Upper lobe of right lung (tissue), 1 donor: Measurements from ENCODE around the gene CLEC18B. TPM values are rescaled to one million over a fixed set of nuclear protein-coding genes. Genes with fewer than 3 reads are reported as not detected.

ENCODE experiments used
- ATAC-seq: fragments of 200-7000 bp; cut with Tn5 transposase; one replicate; pipeline ENCODE4 v1.9.1; 2020; ENCODE audit warnings: mild to moderate bottlenecking, moderate library complexity
- DNase-seq: peaks from one replicate; pipeline ENCODE4 v3.0.0-alpha.2; 2020
- H3K27ac ChIP-seq: fragments of 200-600 bp; one replicate; pipeline ENCODE4 v1.8.0; 2022
- H3K27me3 ChIP-seq: fragments of 200-600 bp; one replicate; pipeline ENCODE4 v1.8.0; 2022; ENCODE audit warnings: mild to moderate bottlenecking
- H3K36me3 ChIP-seq: fragments of 200-600 bp; one replicate; pipeline ENCODE4 v1.8.0; 2022
- H3K4me1 ChIP-seq: fragments of 200-600 bp; one replicate; pipeline ENCODE4 v1.8.0; 2022
- H3K4me3 ChIP-seq: fragments of 200-600 bp; one replicate; pipeline ENCODE4 v1.8.0; 2022; ENCODE audit warnings: mild to moderate bottlenecking
- H3K9me3 ChIP-seq: fragments of 200-600 bp; one replicate; pipeline ENCODE4 v1.8.0; 2022
- intact Hi-C: fragments of 100-400 bp; cut with DNase I; formaldehyde crosslinking; loops from one replicate; pipeline ENCODE4 v1.11.0; 2022
- total RNA-seq: library from RNA; stranded (reverse); fragmentation: NEBNext Ultra II Directional; extraction: Animal tissue kit (Norgen Biotek cat#: 25700); gene quantifications from one replicate; pipeline ENCODE4 v1.2.1, GENCODE V29; 2021
- TF ChIP-seq, protein P1 (sequence below): fragments of 200-600 bp; IDR thresholded peaks from one replicate; pipeline ENCODE4 v1.8.0; 2022; ENCODE audit warnings: antibody characterized with exemption
- donor health status: DM: no; HTN: yes; CAD: no; lungs with severe emphysema.

CLEC18B gene
- total RNA-seq, 1 donor from 2014 or later = not detected

DNA sequence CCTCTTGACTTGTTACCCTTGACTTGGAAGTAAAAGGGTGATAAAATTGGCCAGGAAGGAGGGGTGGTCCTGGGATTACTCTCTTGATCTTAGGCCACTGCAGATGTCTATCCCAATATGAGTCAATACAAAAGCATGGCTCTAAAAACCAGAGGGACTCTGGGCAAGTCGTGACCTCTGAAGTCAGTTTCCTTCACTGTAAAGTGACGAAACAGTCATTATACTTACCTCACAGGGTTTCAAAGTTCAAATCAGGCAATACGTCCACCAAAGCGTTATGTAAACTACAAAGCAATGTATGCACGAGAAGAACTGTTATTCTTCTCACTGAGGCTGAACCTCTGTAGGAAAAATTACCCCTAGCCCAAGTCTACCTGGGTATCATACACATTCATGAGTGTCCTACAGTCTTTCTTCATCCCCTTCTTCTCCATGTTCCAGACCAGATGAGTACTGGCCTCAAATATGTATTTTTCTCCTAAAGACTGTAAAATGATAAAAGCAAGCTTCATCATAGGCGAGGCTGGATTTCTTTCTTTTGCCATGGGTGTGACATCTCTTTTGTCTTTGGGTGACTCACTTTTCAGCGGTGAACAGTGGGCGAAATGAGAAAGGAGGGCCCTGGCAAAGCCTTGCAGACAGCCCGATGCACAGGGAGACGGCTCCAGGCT lies 34.5 kb upstream of the CLEC18B start:
- Histone ChIP-seq H3K9me3 (no peaks in the 10 kb centered on the region), H3K4me1 (no peaks in the 10 kb centered on the region), H3K27ac (no peak overlapping the region), H3K4me3 (no peak overlapping the region), H3K36me3 (peaks cover 80% of the 10 kb centered on the region), H3K27me3 (no peaks in the 10 kb centered on the region)
- TF ChIP-seq, protein P1, sequence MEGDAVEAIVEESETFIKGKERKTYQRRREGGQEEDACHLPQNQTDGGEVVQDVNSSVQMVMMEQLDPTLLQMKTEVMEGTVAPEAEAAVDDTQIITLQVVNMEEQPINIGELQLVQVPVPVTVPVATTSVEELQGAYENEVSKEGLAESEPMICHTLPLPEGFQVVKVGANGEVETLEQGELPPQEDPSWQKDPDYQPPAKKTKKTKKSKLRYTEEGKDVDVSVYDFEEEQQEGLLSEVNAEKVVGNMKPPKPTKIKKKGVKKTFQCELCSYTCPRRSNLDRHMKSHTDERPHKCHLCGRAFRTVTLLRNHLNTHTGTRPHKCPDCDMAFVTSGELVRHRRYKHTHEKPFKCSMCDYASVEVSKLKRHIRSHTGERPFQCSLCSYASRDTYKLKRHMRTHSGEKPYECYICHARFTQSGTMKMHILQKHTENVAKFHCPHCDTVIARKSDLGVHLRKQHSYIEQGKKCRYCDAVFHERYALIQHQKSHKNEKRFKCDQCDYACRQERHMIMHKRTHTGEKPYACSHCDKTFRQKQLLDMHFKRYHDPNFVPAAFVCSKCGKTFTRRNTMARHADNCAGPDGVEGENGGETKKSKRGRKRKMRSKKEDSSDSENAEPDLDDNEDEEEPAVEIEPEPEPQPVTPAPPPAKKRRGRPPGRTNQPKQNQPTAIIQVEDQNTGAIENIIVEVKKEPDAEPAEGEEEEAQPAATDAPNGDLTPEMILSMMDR = no peak
- DNase-seq = no peak
- no peak for ATAC-seq
- intact Hi-C loops = no loop called here

DNA sequence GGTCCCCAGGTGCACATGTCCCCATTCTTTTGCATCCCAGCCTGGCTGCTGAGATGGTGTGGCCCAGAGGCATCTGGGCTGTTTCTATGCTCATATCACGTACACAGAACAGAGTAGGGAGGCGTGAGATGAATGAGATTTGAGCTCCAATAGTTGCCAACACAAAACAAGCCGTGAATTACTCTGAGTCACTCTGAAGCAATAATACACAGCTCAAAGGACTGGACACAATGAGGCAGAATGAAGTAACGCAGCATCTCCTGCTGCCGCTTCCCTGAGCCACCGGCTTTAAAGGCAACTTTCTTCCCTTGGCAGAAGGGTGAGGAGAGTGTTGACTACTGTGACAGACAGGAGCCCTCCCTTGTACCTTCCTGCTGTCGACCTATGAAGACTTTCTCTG lies 33.9 kb upstream of the CLEC18B start:
- H3K27me3 ChIP-seq = no peaks in the 10 kb centered on the region
- peaks cover 82% of the 10 kb centered on the region for H3K36me3 ChIP-seq
- no peak for ATAC-seq
- DNase-seq = no peak
- H3K9me3 ChIP-seq = no peaks in the 10 kb centered on the region
- TF ChIP-seq, protein P1 = no peak
- H3K4me1 ChIP-seq = no peaks in the 10 kb centered on the region
- intact Hi-C loops = no loop called here
- H3K4me3 ChIP-seq = no peak overlapping the region
- H3K27ac ChIP-seq = no peak overlapping the region

DNA sequence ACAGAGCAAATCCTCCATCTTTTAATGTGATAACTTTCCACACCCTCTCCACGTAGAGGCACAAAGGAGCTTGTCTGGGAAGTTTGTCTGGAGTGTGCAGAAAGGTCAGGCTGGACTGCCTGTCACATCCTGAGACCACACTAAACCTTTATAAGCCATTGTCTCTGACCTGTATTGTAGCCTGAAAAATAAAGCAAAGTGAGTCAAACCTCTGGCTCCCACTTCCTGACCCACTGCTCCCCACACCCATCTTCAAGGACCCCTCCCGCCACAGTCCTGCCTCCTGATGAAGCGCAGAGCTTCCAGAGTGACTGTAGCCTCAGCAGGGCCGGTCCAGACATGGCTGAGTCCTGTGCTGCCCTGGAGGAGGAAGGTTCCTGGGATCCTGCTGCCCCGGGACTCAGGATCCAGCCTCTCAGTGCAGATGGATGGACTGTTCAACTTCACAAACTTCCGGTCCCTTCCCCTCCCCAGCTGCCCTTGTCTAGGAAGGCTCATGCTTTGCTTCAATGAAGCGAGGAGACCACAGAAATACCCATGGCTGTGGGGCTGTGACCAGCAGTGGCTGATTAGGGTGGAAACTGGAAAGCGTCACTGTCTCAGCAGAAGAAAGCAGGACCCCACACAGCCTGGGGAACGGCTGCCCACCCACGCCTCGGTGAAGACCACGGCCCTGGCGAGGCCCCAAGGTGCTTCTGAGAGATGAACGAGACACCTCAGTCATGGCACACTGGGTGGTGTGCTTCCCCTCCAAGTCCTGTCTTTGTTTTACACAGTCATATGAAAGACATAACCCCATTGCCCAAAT lies 30.9 kb upstream of the CLEC18B start:
- Histone ChIP-seq H3K27me3 (no peaks in the 10 kb centered on the region), H3K9me3 (no peaks in the 10 kb centered on the region), H3K27ac (no peak overlapping the region), H3K4me1 (peaks cover 18% of the 10 kb centered on the region), H3K36me3 (peaks cover 54% of the 10 kb centered on the region), H3K4me3 (no peak overlapping the region)
- TF ChIP-seq, protein P1 = no peak
- no peak for ATAC-seq
- DNase-seq = no peak
- intact Hi-C loops = no loop called here

DNA sequence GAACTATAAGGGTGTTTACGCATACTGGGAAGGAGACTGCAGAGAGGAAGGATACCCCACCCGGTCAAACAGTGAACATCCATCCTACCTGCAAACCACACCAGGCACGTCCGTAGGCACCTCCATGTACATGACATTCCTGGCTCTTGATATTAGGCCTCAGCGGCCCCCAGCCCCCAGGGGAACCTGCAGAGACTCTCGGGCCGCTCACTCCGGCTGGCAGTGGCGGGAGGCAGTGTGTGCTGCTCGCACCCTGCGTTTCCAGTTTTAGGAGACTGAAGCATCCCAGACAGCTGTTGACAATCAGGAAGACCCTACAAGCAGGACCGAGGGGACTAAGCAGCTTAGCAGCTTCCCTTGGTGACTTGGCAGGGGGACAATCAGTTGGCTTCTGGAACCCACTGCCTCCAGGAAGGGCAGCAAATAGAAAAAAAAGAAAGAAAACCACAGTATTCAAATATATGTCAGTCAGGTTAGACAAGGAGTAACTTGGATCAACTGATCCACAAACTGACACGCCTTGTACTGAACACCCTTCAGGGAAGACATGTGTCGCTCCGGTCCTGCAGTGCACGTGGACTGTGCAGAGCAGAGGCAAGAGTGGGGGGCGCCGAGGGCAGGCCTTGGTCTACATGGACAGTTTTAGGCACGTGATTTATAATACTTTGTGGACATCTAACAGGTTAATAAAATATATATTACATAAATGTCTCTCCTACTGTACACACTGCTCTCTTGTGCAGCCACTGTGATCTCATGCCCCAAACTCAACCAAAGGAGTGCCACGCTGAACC lies 29.9 kb upstream of the CLEC18B start:
- TF ChIP-seq, protein P1 = no peak
- no peaks in the 10 kb centered on the region for H3K9me3 ChIP-seq
- H3K27ac ChIP-seq = no peak overlapping the region
- peaks cover 18% of the 10 kb centered on the region for H3K4me1 ChIP-seq
- intact Hi-C loops = no loop called here
- no peak for ATAC-seq
- H3K36me3 ChIP-seq = peaks cover 44% of the 10 kb centered on the region
- H3K27me3 ChIP-seq = no peaks in the 10 kb centered on the region
- DNase-seq = no peak
- no peak overlapping the region for H3K4me3 ChIP-seq

DNA sequence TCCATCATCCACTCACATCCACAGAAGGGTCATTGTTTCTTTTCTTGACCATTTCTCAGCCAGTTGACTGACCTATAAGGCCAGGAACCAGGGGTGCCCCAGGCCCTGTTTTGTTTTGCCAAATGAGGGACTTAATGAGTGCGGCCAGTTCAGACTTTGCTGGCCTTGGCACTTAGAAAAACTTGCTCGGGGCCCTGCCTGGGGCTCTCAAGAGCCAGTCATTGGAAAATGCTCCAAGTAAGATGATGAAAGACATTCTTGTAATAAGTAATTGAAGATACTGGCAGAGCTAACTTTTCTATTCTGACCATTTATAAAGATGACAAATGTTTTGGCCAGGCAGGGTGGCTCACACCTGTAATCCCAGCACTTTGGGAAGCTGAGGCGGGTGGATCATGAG lies 29.0 kb upstream of the CLEC18B start:
- Histone ChIP-seq H3K27me3 (no peaks in the 10 kb centered on the region), H3K4me1 (peaks cover 18% of the 10 kb centered on the region), H3K4me3 (no peak overlapping the region), H3K36me3 (peaks cover 35% of the 10 kb centered on the region), H3K9me3 (no peaks in the 10 kb centered on the region), H3K27ac (peak overlapping the region; percentile 75)
- DNase-seq (no peak), ATAC-seq (no peak)
- TF ChIP-seq, protein P1 = no peak
- intact Hi-C loops = no loop called here
